Left forelimb (tissue), 1 donor: ENCODE results near the gene ZNF749.
A peak's percentile ranks its signal among the peaks of the same experiment; 100 is the strongest.

Experiments used
- DNase-seq: peaks from one replicate; pipeline ENCODE4 v3.0.0-alpha.2; 2018; ENCODE audit warnings: low spot score

ZNF749 gene

DNA sequence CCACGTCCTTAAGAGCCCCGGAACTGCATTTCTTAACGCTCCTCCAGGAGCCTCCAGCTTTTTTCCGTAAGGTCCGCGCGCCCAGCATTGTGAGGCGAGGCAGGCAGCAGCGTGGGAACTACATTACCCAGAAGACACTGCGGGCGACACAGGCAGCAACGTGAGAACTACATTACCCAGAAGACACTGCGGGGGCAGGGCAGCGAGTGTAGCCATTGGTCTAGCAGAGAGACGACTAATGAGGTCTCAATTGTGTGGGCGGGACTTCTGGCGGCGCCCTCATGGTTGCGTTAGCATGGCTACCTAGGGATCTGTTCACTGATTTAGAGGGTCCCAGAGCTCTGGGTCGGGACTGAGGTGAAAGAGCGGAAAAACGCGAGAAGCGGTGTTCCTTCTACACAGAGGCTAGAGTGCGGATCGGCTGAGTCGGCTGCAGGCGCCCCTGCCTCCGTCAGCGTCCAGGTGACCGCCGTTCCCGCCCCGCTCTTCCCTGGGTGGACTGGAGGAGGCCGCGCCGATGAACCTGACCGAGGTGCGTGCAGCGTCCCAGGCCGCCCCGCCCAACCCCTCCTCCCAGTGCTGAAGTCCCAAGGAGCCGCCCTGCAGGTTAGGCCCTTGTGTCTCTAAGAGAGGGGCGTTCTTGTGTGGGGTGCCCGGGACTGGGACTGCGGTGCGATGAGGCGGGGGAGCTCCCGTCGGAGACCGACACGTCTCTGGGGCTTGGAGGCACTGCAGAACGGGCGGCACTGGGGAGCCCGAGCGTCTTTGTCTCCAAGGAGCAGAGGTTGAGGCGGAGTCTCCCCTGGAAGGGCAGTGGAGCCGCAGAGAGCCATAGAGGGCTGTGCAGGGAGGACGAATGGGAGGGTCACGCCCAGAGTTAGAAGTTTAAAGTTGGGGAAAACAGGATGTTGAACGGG is at the start of gene ZNF749:
Gene ZNF749, plus strand, starts transcription at position 264 of the 917 bp plus-strand sequence. Its CDS starts 254 bp downstream, at position 518.
- peak; percentile 95 for DNase-seq

DNA sequence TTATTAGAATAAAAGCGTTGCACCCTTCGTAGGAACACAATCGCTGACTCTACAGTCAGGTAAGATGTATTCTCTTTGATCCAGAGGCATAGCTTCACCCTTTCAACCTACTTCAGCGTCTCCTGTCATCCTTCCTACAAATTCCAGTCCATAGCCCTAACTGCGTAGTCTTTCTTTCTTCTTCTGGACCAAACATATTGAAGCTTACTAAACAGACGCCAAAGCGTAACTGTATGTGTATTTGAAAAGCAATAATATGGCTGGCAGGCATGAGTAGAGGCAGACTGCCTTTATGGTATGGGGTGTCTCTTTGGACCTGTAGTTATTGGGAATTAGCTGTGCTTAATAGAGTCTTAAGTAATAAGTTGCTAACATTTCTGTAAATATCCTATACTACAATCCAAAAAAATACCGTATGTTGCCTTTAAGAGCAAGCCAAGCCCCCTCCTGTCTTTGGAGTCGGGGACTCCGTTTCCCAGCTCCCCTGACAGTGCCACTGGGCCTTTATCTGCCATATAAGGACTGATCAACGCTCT is 45.9 kb upstream of the ZNF749 start:
- DNase-seq = no peak

DNA sequence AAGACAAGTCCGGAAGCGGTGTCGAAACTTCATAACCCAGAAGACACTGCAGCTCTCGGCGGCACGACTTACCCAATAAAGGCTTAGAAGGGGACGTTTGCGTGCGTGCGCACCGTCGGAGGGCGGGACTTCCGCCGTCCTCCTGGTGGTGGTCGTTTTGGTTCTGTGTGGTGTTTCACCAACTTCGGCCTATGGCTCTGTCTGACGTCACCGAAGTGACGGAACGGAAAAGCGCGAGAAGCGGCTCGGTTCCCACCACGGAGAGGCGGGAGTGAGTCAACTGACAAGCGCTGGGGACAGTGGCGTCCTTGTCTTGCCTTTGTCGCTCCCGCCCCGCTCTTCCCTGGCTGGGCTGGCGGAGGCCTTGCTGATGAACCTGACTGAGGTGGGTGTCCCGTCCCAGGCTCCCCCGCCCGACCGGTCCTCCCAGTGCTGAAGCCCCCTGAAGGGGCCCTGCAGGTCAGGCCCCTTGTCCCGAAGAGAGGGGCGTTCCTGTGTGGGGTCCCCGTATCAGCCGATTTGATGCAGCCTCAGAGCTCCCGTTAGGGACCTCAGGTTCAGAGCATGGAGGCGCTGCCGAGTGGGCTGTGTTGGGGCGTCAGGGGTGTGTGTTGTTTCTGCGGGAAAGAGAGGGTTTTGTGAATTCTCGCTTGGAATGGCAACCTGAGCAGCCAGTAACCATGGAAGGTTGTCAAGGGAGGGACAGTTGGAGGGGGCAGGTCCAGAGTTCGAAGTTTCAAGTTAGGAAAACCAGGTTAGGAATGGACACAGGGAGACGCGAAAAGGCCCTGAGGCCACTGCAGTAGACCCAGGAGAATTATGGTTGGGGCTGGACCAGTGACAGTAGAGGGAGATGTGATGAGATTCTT is 45.2 kb upstream of the ZNF749 start, which contains the start of gene ZNF548:
Gene ZNF548, plus strand, starts transcription at position 125 of the 869 bp plus-strand sequence. Its CDS starts 246 bp downstream, at position 371.
- DNase-seq = peak; percentile 99

DNA sequence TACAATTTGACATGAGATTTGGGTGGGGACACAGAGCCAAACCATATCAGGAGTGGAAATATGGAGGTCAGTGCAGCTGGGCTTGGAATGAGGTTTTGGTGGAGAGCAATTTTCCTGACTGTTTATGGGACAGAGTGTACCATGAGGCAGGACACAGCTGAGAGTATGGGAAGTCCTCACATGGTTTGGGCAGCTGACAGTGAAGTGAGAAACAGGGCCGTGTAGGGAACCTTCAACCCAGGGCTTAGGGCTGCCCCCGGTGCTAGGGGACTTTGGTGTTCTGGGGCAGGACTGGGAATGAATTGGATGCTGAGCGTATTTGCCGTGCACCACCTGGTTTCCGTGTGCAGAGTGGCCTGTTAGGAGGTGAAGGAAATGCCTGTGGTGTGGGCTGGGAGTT is 39.4 kb upstream of the ZNF749 start:
- DNase-seq = no peak

DNA sequence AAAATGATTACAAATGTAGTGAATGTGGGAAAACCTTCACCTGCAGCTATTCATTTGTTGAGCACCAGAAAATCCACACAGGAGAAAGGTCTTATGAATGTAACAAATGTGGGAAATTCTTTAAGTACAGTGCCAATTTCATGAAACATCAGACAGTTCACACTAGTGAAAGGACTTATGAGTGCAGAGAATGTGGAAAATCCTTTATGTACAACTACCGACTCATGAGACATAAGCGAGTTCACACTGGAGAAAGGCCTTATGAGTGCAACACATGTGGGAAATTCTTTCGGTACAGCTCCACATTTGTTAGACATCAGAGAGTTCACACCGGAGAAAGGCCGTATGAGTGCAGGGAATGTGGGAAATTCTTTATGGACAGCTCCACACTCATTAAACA is 36.3 kb upstream of the ZNF749 start:
- DNase-seq = no peak

DNA sequence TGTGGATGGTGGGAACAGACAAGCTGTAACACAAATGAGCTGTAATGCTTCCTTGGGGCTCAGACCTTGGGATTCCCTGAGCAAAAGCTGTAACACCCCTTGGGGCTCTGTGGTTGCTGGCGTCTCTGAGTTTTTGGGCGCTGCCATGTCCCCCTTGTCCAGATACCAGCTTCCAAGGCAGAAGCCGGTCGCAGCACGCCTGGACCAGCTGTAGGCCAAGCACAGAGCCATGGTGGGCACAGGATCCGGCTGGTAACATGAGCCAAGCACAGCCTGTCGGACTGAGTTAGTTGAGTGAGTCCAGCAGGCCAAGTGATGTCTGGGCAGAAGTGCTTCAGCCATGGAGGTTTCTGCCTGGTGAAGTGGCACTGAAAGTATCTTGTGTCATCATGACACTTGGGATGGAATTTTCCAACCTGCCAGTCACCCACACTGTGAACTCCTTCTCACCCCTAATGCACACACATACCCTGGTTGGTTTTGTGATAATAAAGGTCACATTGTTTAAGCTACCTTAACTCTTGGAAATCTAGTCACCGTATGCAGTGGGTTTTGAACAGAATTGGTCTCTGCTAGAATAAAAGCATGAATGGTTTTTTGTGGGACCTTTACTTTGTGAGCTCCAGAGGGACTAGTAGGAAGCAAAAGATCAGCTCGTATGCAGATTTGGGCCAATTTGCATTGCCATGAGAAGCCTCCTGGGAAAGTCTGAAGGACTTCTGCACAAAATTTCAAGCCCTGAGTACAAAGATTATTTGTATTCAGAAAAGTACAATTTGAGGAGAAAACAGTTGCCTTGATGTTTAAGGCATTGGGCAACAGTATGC is 31.2 kb upstream of the ZNF749 start:
- DNase-seq = no peak

DNA sequence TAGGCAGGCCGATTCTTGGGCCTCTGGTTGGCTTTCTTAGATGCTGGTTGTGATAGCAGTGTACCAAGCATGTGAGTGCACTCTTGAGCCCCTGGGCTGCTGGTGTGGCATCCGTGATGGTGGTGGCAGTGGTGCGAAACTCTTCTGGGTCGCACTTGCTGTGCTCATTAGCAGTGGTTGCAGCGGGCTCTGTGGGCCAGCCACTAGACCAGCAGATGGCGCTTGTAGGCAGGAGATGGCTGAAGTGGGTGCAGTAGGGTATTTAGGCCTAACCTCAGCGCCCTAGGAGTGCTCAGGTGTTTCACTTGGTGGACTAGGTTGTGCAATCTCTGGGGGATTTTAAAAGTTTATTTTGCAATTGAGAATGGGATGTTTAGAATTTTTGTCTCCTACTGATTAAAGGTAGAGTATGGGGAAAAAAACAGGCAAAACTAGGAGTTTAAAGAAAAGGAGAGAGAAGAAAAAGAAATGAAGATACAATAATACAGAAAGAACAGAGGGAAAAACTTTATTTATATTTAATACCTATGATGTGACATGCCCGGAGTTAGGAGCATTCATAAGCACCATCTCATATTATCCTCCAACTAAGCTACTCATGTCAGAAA is 28.5 kb upstream of the ZNF749 start:
- DNase-seq = no peak

DNA sequence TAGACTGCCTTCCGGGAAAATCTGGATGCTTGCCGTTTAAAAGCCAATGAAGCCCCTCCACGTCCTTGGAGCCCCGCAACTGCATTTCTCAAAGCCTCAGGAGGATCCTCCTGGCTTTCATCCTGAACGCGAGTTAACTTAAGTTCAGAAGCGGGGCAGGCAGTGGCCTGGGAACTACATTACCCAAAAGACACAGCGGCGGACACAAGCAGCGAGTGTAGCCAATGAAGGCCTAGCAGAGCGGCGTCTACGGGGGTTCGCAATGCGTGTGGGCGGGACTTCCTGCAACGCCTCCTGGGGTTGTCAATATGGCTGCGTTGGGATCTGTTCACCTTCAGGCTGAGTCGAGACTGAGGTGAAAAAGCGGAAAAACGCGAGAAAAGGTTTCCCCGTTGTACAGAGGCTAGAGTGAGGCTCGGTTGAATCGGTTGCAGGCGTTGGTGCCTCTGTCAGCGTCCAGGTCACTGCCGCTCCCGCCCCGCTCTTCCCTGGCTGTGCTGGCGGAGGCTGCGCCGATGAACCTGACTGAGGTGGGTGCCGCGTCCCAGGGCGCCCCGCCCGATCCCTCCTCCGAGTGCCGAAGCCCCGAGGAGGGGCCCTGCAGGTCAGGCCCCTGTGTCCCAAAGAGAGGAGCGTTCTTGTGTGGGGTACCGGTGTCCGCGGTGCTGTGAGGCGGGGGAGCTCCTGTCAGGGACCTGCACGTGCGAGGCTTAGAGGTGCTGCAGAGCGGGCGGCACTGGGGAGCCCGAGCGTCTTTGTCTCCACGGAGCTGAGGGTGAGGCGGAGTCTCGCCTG is 24.1 kb upstream of the ZNF749 start, which contains the start of gene ZNF17:
Gene ZNF17, plus strand, starts transcription at position 285 of the 795 bp plus-strand sequence. CDS start 2,455 bp downstream, outside the sequence.
- DNase-seq = peak; percentile 93

DNA sequence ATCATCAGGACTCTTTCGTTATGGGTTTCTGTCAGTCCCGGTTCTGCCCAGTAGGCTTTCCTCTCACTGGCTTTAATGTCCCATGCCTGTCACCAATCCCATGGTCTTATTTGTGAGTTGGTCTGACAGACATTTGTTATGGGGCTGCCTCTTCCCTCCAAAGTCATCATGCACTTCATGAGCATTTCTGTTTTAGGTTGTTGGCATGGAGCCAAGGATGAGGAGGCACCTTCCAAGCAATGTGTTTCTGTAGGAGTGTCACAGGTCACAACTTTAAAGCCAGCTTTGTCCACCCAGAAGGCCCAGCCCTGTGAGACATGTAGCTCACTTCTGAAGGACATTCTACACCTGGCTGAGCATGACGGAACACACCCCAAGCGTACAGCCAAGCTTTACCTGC is 15.7 kb upstream of the ZNF749 start:
- no peak for DNase-seq

DNA sequence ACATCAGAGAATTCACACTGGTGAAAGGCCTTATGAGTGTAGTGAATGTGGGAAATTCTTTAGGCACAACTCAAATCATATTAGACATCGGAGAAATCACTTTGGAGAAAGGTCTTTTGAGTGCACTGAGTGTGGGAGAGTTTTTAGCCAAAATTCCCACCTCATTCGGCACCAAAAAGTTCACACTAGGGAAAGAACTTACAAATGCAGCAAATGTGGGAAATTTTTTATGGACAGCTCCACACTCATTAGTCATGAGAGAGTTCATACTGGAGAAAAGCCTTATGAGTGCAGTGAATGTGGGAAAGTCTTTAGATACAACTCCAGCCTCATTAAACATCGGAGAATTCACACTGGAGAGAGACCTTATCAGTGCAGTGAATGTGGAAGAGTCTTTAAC is 14.1 kb upstream of the ZNF749 start:
- DNase-seq = no peak

DNA sequence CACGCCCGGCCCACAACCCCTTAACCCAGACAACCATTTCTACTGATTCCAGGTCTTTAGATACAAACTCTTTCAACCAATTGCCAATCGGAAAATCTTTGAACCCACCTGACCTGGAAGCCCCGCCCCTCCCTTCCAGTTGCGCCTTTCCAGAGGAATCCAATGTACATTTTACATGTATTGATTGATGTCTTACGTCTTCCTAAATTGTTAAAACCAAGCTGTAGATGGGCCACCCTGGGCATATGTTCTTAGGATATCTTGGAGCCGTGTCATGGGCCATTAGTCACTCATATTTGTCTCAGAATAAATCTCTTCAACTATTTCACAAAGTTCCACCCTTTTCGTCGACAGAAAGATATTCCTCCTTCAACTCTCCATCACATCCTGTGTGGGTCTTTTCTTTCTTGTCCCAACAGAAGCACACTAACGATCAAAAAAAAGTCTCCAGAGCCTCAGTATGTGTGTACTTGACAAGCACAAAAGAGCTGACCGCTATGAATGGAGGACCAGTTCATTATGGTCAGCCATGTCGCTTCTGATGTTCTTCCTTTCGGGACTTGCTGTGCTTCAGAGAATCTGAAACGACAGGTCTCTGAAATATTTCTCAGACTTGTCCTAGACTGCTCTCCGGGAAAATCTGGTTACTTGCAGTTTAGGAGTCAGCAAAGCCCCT is 601 bp upstream of the ZNF749 start:
- no peak for DNase-seq

DNA sequence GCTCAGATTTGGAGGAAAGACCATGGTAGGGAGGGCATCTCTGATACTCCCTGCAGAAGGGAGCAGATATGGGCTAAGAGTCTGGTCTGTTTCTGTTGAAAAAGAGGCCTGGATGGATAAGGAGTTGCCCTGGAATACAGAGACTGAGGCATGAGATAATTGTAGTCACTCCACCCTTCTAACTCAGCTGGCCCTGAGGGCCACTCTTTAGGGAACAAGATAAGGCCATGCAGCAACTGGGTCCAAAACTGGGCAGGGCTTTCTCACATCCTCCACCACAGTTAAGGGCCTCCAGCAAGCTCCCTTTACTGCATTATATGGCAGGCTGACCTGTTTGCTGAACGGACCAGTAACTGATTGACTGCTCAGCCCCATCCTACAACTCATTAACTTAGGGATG is 1.3 kb downstream of the ZNF749 start:
- DNase-seq = no peak

DNA sequence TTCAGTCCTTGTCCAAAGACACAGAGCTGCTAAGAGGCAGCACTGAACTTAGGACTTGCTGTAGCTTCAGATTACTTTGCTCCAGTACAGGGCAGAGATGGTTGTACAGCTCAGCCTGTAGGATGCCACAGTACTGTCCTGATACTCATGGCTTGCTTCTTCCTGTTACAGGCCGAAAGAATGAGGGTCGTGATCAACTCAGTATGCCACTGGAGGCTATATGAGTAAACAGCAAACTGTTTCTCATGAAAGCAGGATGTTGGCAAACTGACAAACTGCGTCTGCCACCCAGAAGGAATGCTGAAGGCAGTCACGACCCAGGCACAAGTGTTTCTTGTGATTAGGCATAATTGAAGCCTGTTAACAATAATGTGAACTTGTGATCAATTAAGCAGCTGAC is 2.8 kb downstream of the ZNF749 start:
- DNase-seq = no peak

DNA sequence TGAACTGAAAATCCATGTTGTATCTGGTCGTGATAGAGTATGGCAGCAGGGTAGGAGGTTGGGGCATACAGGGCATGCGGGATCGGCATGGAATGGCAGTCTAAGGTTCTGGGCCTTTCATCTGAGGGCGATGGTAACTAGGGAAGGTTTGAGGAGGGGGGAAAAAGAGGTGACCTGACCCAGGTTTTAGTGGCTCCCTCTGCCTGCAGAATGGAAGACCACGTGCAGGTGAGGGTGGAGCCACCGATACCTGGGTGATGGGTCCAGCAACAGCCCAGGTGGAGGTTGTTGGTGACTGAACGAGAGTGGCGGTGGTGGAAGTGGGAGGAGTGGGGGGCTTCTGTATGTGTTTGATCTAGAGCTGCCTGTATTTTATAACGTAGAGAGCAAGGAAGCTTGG is 3.8 kb downstream of the ZNF749 start:
- DNase-seq = no peak

DNA sequence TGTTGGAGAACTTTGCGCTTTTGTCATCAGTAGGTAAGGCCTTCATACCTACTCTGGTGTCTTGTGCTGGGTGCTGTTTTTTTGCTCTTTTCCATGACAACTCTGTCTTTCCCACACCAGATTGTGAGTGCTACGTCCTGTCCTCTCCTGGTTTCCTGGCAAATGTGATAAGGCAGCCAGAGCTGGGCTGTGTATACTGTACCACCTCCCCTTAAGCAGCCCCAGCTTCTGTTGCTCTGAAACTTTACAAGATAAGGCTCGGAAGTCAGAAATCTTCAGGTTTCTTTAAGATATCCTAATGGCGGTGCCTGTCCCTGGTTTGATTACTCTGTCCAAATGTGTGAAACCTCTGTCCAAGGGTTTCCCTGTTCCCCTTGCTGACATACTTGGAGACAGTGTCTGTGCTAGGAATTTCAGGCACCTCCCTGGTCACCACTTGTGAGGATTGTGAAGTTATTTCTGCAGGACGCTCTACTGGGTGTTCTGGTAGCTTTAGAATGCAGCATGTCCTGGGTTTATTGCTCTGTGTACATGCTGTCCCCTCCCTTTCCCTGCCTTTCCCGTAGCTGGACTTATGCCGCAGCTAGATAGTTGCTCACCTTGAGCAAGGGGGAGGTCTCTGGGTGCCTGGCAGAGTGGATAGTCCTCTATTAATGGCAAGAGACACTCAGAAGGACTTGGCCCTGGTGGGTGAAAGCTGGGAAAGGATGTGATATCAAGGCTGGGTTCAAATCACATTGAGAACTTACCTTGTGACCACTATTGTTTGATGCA is 7.0 kb downstream of the ZNF749 start:
- no peak for DNase-seq

DNA sequence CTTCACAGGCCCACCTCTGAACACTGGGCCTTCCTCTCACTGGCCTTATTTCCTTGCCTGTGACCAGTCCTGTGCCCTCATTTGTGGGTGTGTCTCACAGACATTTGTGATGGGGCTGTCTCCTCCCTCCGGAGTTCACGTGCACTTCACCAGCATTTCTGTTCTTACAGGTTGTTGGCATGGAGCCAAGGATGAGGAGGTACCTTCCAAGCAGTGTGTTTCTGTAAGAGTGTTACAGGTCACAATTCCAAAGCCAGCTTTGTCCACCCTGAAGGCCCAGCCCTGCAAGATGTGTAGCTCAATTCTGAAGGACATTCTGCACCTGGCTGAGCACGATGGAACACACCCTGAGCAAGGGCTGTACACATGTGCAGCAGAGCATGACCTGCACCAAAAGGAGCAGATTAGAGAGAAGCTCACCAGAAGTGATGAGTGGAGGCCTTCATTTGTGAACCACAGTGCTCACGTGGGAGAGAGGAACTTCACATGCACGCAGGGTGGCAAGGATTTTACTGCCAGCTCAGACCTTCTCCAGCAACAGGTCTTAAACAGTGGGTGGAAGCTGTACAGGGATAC is 8.1 kb downstream of the ZNF749 start:
- no peak for DNase-seq

DNA sequence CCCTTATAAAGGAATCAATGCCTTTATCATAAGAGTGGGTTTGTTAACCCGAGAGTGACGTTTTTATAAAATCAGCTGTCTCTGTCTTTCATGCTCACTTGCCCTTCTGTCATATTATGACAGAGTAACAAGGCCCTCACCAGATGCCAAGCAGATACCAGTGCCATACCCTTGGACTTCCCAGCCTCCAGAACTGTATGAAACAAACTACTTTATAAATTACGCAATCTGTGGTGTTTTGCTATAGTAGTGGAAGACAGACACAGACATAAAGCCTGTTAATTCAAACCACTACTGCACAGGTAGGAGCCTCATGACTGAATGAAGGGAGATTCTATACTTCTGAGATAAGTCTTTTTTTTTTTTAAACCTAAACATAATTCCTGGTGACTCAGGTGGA is 17.2 kb downstream of the ZNF749 start:
- no peak for DNase-seq

DNA sequence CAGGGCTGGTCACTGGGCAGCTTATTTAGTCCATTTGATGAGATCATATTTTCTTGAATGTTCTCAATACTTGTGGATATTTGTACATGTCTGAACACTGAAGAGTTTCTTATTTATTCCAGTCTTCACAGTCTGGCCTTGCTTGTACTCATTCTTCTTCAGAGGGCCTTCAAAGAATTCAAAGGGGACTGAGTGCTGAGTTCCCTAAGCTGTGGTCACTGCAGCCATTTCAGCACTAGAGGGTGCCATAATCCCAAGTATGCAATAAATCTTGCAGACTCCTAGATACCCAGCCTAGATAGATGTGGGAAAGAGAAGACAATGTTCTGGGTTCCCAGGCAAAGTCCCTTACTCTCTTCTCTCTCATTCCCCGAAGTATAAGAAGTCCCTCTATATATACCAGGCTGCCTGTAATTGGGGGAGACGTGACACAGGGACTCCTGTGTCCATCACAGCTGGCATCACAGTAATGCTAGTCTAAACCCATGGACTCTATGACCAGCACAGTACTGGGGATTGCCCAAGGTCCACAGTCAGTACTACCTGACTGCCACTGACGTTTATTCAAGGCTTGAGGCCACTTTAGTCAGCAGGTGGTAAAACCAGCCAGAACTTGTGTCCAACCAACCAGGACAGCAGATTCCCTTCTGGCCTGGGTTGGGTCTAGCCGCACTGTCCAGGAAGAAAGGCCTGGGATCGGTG is 30.7 kb downstream of the ZNF749 start:
- no peak for DNase-seq
